ENCODE results near the gene ZFP1. TPM values are rescaled to one million over a fixed set of nuclear protein-coding genes. Genes with fewer than 3 reads are reported as not detected.

The ZFP1 gene
- total RNA-seq, 1 experiment from 2014 or later = 15.3 TPM

DNA sequence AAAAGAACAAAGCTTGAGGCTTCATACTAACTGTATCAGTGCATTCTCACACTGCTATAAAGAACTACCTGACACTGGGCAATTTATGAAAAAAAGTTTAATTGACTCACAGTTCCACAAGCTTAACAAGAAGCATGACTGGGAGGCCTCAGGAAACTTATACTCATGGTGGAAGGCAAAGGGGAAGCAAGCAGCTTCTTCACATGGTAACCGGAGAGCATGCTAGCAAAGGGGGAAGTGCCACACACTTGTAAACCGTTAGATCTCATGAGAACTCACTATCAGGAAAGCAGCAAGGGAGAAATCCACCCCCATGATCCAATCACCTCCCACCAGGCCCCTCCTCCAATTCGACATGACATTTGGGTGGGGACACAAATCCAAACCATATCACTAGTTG is 33.3 kb downstream of the ZFP1 start:
- Histone ChIP-seq H2BK120ac (ENCODE audit: low read depth, low read length, poor library complexity, severe bottlenecking) (no peak overlapping the region), H3K27ac (ENCODE audit: insufficient read length, low read depth, low read length) (no peak overlapping the region), H3K23ac (ENCODE audit: insufficient read length, low read depth, low read length) (no peak overlapping the region), H3K79me2 (ENCODE audit: insufficient read depth, low read length) (no peaks in the 10 kb centered on the region), H2AFZ (ENCODE audit: low read length) (no peak overlapping the region), H3T11ph (ENCODE audit: low read length) (no peak overlapping the region), H4K20me1 (ENCODE audit: control insufficient read depth, insufficient read depth, insufficient read length) (no peaks in the 10 kb centered on the region), H2BK15ac (ENCODE audit: low read depth, low read length) (no peak overlapping the region), H2AK5ac (ENCODE audit: insufficient read length, low read length) (no peak overlapping the region), H2BK20ac (ENCODE audit: low read depth, low read length, poor library complexity, severe bottlenecking) (no peak overlapping the region), H3K23me2 (ENCODE audit: insufficient read length, low read depth, low read length, poor library complexity, severe bottlenecking) (no peaks in the 10 kb centered on the region), H3K9ac (ENCODE audit: extremely low read depth, insufficient read length, low read length) (no peak overlapping the region), H3K14ac (ENCODE audit: insufficient read depth, low read length) (no peak overlapping the region), H2BK12ac (ENCODE audit: insufficient read length, low read depth, low read length) (no peak overlapping the region), H4K5ac (ENCODE audit: insufficient read length, low read depth, low read length) (no peak overlapping the region), H3K18ac (ENCODE audit: insufficient read length, low read depth, low read length) (no peak overlapping the region), H3K9me3 (ENCODE audit: control insufficient read depth, low read depth, low read length) (no peaks in the 10 kb centered on the region), H3K79me1 (ENCODE audit: insufficient read depth, low read depth, low read length, poor library complexity, severe bottlenecking) (no peaks in the 10 kb centered on the region), H4K91ac (ENCODE audit: insufficient read length, low read depth, low read length) (no peak overlapping the region), H3K4me2 (ENCODE audit: insufficient read depth, insufficient read length, low read length) (no peak overlapping the region), H3K4me1 (ENCODE audit: insufficient read depth, low read length) (no peaks in the 10 kb centered on the region), H4K8ac (replicated peaks; ENCODE audit: insufficient read length, low read depth, low read length) (no peak overlapping the region), H3K56ac (ENCODE audit: insufficient read length, low read depth, low read length) (no peak overlapping the region), H3K4ac (ENCODE audit: low read depth, low read length) (no peak overlapping the region), H3K27me3 (ENCODE audit: insufficient read depth, low read length) (no peaks in the 10 kb centered on the region), H2BK5ac (ENCODE audit: insufficient read length, low read length) (no peak overlapping the region)
- WGBS (ENCODE audit: extremely low coverage, insufficient read length, low lambda C conversion rate) = no CpG with 5 or more reads among the region's 3 CpGs
- Mint-ChIP-seq H3K36me3 (ENCODE audit: insufficient read depth in 1 of 3, low read depth in 3 of 3) (peaks cover 4 to 6% (median 4%) of the 10 kb centered on the region in 3 experiments; a peak in 5 of 7 replicates), H3K4me1 (no peaks in the 10 kb centered on the region), H3K4me3 (no peak overlapping the region), H3K27ac (no peak overlapping the region), H3K27me3 (ENCODE audit: low read depth) (no peaks in the 10 kb centered on the region), H3K9me3 (peaks cover 5 to 10% of the 10 kb centered on the region in 2 experiments)
- TF ChIP-seq, protein P1, sequence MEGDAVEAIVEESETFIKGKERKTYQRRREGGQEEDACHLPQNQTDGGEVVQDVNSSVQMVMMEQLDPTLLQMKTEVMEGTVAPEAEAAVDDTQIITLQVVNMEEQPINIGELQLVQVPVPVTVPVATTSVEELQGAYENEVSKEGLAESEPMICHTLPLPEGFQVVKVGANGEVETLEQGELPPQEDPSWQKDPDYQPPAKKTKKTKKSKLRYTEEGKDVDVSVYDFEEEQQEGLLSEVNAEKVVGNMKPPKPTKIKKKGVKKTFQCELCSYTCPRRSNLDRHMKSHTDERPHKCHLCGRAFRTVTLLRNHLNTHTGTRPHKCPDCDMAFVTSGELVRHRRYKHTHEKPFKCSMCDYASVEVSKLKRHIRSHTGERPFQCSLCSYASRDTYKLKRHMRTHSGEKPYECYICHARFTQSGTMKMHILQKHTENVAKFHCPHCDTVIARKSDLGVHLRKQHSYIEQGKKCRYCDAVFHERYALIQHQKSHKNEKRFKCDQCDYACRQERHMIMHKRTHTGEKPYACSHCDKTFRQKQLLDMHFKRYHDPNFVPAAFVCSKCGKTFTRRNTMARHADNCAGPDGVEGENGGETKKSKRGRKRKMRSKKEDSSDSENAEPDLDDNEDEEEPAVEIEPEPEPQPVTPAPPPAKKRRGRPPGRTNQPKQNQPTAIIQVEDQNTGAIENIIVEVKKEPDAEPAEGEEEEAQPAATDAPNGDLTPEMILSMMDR (conservative IDR thresholded peaks at IDR 0.05) = no peak
- no peak for DNase-seq
